Measurements from ENCODE around the gene PRR3. TPM values are rescaled to one million over a fixed set of nuclear protein-coding genes. Genes with fewer than 3 reads are reported as not detected.

The PRR3 gene
- total and polyA plus RNA-seq, 2 of the 13 experiments (the other 11 are each of a cell fraction or from before 2014, with no cell fraction given), result 14.6 to 21.2 TPM

- no peak for TF ChIP-seq TBX3 (IDR thresholded peaks at IDR 0.05; ENCODE audit: borderline replicate concordance)
- no peak for TF ChIP-seq EHMT2 (IDR thresholded peaks at IDR 0.05; ENCODE audit: borderline replicate concordance, low read depth, low read length)
These were observed 43.6 kb upstream of the PRR3 start (continued) for GRCh38 chr6:30513451-30513850.

- Histone ChIP-seq H3K4me2 (ENCODE audit: low read depth, low read length) (no peak overlapping the region), H3K27me3 (ENCODE audit: control insufficient read depth in 1 of 2, insufficient read depth in 2 of 2, low read length in 2 of 2) (no peaks in the 10 kb centered on the region; a peak in 1 of 5 replicates), H3K36me3 (replicated peaks in 1 of 2; ENCODE audit: control insufficient read depth in 1 of 2, insufficient read depth in 2 of 2, low read length in 2 of 2) (no peaks in the 10 kb centered on the region), H3K9me3 (ENCODE audit: low read length) (no peaks in the 10 kb centered on the region), H4K20me1 (ENCODE audit: insufficient read depth, low read length) (no peaks in the 10 kb centered on the region), H2AFZ (ENCODE audit: low read length) (no peak overlapping the region), H3K4me3 (replicated peaks in 1 of 3; ENCODE audit: insufficient read depth in 1 of 3, low read depth in 2 of 3, low read length in 3 of 3) (no peak overlapping the region), H3K9ac (ENCODE audit: insufficient read depth, low read depth, low read length) (no peak overlapping the region), H3K79me2 (ENCODE audit: insufficient read depth, low read length) (no peaks in the 10 kb centered on the region), H3K27ac (ENCODE audit: extremely low read length, insufficient read depth, low read length) (no peak overlapping the region), H3K4me1 (ENCODE audit: insufficient read depth, low read length) (peaks cover 23% of the 10 kb centered on the region)
- in situ Hi-C loops (cut with HindIII; ENCODE audit: extremely low pct_ligation_motif_present, low pct_unique_long_range_greater_than_20kb) (no loop called here), intact Hi-C loops (cut with micrococcal nuclease; ENCODE audit: unreplicated experiment) (no loop called here)
- ChIA-PET POLR2A (no interaction called here), CTCF (ENCODE audit: low intra/inter-chr PET ratio, low total read pairs) (no interaction called here)
- no TSS peak for BruUV-seq (replicated peaks)
- FAIRE-seq (no peak), DNase-seq (ENCODE audit: low spot score) (no peak), ATAC-seq (no peak)
- WGBS (ENCODE audit: low lambda C conversion rate), result 69% methylated on average over 4 of the region's 4 CpGs
- TF ChIP-seq ZNF747 (CRISPR knock-in tag; IDR thresholded peaks at IDR 0.05; ENCODE audit: borderline replicate concordance) (0 out of 2 replicates have a peak, but pooled peaks have one; percentile 25), TFDP2 (CRISPR knock-in tag; IDR thresholded peaks at IDR 0.05) (no peak)
These were observed 42.0 kb upstream of the PRR3 start for GRCh38 chr6:30515106-30515505.
